PC-3 (cell line): ENCODE measurements around the gene AP5Z1.

Source experiments
- EZH2 ChIP-seq: fragments of 300-600 bp; sonication (generic); IDR thresholded peaks from one replicate; pipeline ENCODE4 v1.6.1; 2017; ENCODE audit warnings: antibody characterized with exemption, mild to moderate bottlenecking, low read length; ENCODE audit not compliant: unreplicated experiment
- EZH2phosphoT487 ChIP-seq: fragments of 300-600 bp; sonication (generic); IDR thresholded peaks from 2 replicates; pipeline ENCODE4 v1.6.1; 2018; ENCODE audit warnings: mild to moderate bottlenecking, antibody characterized with exemption, low read length, borderline replicate concordance
- TF ChIP-seq, protein P1 (sequence below): fragments of 300-600 bp; sonication (generic); conservative IDR thresholded peaks from 2 replicates; pipeline ENCODE4 v1.5.1; 2017; ENCODE audit warnings: antibody characterized with exemption, low read depth, mild to moderate bottlenecking, low read length

DNA sequence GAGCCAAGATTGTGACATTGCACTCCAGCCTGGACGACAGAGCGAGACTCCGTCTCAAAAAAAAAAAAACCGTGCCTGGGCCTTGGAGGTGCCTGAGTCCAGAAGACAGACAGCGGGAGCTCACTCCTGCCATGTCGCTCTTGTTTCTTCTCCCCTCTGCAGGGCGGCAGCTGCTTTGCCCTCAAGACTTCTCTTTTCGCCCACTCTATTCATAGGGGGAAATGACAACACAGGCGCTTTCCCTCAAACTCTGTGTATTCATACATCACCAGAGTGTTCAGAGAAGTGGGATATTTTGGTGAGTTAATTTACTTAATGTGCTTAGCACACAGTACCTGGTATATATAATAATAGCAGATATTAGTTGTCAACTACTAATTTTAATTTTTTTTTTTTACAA lies 48.9 kb upstream of the AP5Z1 start:
- TF ChIP-seq, protein P1, sequence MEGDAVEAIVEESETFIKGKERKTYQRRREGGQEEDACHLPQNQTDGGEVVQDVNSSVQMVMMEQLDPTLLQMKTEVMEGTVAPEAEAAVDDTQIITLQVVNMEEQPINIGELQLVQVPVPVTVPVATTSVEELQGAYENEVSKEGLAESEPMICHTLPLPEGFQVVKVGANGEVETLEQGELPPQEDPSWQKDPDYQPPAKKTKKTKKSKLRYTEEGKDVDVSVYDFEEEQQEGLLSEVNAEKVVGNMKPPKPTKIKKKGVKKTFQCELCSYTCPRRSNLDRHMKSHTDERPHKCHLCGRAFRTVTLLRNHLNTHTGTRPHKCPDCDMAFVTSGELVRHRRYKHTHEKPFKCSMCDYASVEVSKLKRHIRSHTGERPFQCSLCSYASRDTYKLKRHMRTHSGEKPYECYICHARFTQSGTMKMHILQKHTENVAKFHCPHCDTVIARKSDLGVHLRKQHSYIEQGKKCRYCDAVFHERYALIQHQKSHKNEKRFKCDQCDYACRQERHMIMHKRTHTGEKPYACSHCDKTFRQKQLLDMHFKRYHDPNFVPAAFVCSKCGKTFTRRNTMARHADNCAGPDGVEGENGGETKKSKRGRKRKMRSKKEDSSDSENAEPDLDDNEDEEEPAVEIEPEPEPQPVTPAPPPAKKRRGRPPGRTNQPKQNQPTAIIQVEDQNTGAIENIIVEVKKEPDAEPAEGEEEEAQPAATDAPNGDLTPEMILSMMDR: no peak
- TF ChIP-seq EZH2phosphoT487 (no peak), EZH2 (no peak)
